Ectodermal cell (in vitro differentiated cells): ENCODE results near the gene UPB1.

Experiments
- H3K27ac ChIP-seq: 2 replicates; pipeline ENCODE4 v1.7.0; 2013; ENCODE audit warnings: mild to moderate bottlenecking, low read depth, low read length; ENCODE audit not compliant: insufficient read depth, poor library complexity, severe bottlenecking
- H3K27me3 ChIP-seq: 2 replicates; pipeline ENCODE4 v1.7.0; 2013; ENCODE audit warnings: mild to moderate bottlenecking, low read length; ENCODE audit not compliant: insufficient read depth, control insufficient read depth, poor library complexity, severe bottlenecking
- H3K36me3 ChIP-seq: one replicate; pipeline ENCODE4 v1.7.0; 2013; ENCODE audit warnings: low read length; ENCODE audit not compliant: control insufficient read depth, insufficient read depth
- H3K4me1 ChIP-seq: one replicate; pipeline ENCODE4 v1.7.0; 2013; ENCODE audit warnings: low read length; ENCODE audit not compliant: control insufficient read depth, insufficient read depth
- H3K4me3 ChIP-seq: 2 replicates; pipeline ENCODE4 v1.7.0; 2013; ENCODE audit warnings: low read depth, low read length, control low read depth; ENCODE audit not compliant: insufficient read depth
- H3K9me3 ChIP-seq: 2 replicates; pipeline ENCODE4 v1.7.0; 2013; ENCODE audit warnings: mild to moderate bottlenecking, low read length, moderate library complexity; ENCODE audit not compliant: control insufficient read depth
- WGBS, 2 experiments: methylation state at CpG; one replicate each; pipeline ENCODE4 v1.1.7; 2013; ENCODE audit warnings: missing lambda C conversion rate in 2 of 2; 5-methylcytosine and 5-hydroxymethylcytosine counted together

The UPB1 gene

GRCh38 chr22:24512043-24512442 is 16.9 kb downstream of the UPB1 start:
- no peaks in the 10 kb centered on the region for H3K4me1 ChIP-seq
- no peaks in the 10 kb centered on the region for H3K36me3 ChIP-seq
- H3K9me3 ChIP-seq: no peaks in the 10 kb centered on the region
- no peak overlapping the region for H3K4me3 ChIP-seq
- no peak overlapping the region for H3K27ac ChIP-seq
- peaks cover 5% of the 10 kb centered on the region for H3K27me3 ChIP-seq
- WGBS, 2 experiments: 80 to 91% methylated on average over 3 of the region's 3 CpGs

GRCh38 chr22:24513378-24514240 is 18.5 kb downstream of the UPB1 start:
- H3K36me3 ChIP-seq: no peaks in the 10 kb centered on the region
- H3K4me1 ChIP-seq: no peaks in the 10 kb centered on the region
- no peak overlapping the region for H3K4me3 ChIP-seq
- H3K27ac ChIP-seq: no peak overlapping the region
- H3K9me3 ChIP-seq: no peaks in the 10 kb centered on the region
- 91 to 96% methylated on average over 9 of the region's 9 CpGs for WGBS, 2 experiments
- peaks cover 4% of the 10 kb centered on the region for H3K27me3 ChIP-seq

- Histone ChIP-seq H3K4me1 (no peaks in the 10 kb centered on the region), H3K9me3 (no peaks in the 10 kb centered on the region), H3K27me3 (peaks cover 4% of the 10 kb centered on the region), H3K4me3 (no peak overlapping the region), H3K36me3 (no peaks in the 10 kb centered on the region), H3K27ac (no peak overlapping the region)
- WGBS, 2 experiments: 89 to 91% methylated on average over 14 of the region's 14 CpGs
Measured at GRCh38 chr22:24514241-24515026, 19.3 kb downstream of the UPB1 start.

DNA sequence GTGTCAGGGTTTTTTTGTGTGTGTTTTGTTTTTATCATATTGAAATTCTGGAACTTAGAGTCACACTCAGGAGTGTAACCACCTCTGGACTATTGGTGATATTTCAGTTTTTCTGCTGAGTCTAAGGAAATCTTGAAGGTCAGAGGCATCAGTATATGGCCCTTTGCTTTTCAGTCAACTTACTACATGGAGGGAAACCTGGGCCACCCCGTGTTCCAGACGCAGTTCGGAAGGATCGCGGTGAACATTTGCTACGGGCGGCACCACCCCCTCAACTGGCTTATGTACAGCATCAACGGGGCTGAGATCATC is 19.9 kb downstream of the UPB1 start:
- Histone ChIP-seq H3K4me1 (no peaks in the 10 kb centered on the region), H3K27ac (no peak overlapping the region), H3K36me3 (no peaks in the 10 kb centered on the region), H3K9me3 (no peaks in the 10 kb centered on the region), H3K4me3 (no peak overlapping the region), H3K27me3 (peaks cover 4% of the 10 kb centered on the region)
- WGBS, 2 experiments: 93 to 95% methylated on average over 8 of the region's 8 CpGs

DNA sequence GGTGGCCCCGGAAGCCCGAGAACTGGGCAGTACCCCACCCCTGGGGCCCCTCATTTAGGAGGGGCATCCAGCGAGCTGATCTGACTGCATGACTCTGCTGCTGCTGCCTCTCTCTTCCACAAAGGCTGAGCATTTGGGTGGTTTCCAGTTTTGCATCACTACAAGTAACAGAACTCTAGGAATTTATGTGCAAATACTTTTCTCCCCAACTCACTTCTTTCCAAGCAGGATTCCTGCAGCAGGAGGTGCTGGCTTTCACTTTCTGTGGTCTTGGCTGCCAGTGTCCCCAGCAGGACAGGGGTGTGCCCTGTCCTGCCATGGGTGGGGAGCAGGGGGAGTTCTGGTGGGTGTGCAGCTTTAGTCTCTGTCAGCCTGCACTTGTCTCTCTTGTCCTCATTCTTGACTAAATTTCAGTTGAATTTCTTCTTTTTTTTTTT is 21.2 kb downstream of the UPB1 start:
- 53 to 60% methylated on average over 3 of the region's 3 CpGs for WGBS, 2 experiments
- Histone ChIP-seq H3K36me3 (no peaks in the 10 kb centered on the region), H3K4me3 (no peak overlapping the region), H3K27me3 (no peaks in the 10 kb centered on the region), H3K27ac (no peak overlapping the region), H3K4me1 (no peaks in the 10 kb centered on the region), H3K9me3 (no peaks in the 10 kb centered on the region)

- Histone ChIP-seq H3K4me1 (no peaks in the 10 kb centered on the region), H3K27ac (no peak overlapping the region), H3K36me3 (no peaks in the 10 kb centered on the region), H3K9me3 (no peaks in the 10 kb centered on the region), H3K4me3 (no peak overlapping the region), H3K27me3 (no peaks in the 10 kb centered on the region)
- WGBS, 2 experiments: 95 to 96% methylated on average over 2 of the region's 2 CpGs
Measured at GRCh38 chr22:24517446-24517845, 22.3 kb downstream of the UPB1 start.

GRCh38 chr22:24518228-24518627 is 23.1 kb downstream of the UPB1 start:
- 93 to 94% methylated on average over 3 of the region's 3 CpGs for WGBS, 2 experiments
- Histone ChIP-seq H3K4me1 (no peaks in the 10 kb centered on the region), H3K27me3 (no peaks in the 10 kb centered on the region), H3K4me3 (no peak overlapping the region), H3K36me3 (no peaks in the 10 kb centered on the region), H3K9me3 (no peaks in the 10 kb centered on the region), H3K27ac (no peak overlapping the region)

- H3K27me3 ChIP-seq: no peaks in the 10 kb centered on the region
- no peaks in the 10 kb centered on the region for H3K9me3 ChIP-seq
- no peaks in the 10 kb centered on the region for H3K36me3 ChIP-seq
- no peaks in the 10 kb centered on the region for H3K4me1 ChIP-seq
- no peak overlapping the region for H3K4me3 ChIP-seq
- 92 to 94% methylated on average over 9 of the region's 9 CpGs for WGBS, 2 experiments
- H3K27ac ChIP-seq: no peak overlapping the region
Measured at GRCh38 chr22:24518771-24519485, 23.8 kb downstream of the UPB1 start.

- H3K36me3 ChIP-seq: no peaks in the 10 kb centered on the region
- H3K4me3 ChIP-seq: no peak overlapping the region
- H3K27ac ChIP-seq: no peak overlapping the region
- no peaks in the 10 kb centered on the region for H3K4me1 ChIP-seq
- H3K9me3 ChIP-seq: no peaks in the 10 kb centered on the region
- 86 to 95% methylated on average over 5 of the region's 5 CpGs for WGBS, 2 experiments
- H3K27me3 ChIP-seq: no peaks in the 10 kb centered on the region
Measured at GRCh38 chr22:24519496-24519895, 24.4 kb downstream of the UPB1 start.

DNA sequence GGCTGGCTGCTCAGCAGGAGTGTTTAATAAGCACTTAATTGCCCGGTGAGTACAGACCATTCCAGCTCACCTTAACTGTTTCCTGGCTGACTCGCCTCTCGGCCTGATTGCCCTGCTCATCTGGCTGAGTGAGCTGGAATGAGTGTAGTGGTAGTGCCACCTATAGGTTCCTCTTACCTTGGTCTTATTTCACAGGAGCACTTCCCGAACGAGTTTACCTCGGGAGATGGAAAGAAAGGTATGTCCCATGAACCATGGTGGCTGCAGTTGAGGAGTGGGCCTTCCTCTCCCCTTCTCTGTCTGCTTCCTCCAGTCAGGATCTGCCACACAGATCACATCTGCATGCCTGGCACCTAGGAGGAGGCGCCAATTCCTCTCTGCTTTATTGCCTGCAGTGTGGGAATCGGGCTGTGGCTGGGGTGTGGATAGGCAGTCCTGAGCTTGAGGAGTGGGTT is 26.7 kb downstream of the UPB1 start:
- Histone ChIP-seq H3K27me3 (no peaks in the 10 kb centered on the region), H3K4me3 (no peak overlapping the region)
- WGBS, 2 experiments: 31 to 35% methylated on average over 8 of the region's 8 CpGs

More for the DNA sequence above, 26.7 kb downstream of the UPB1 start:
- H3K4me1 ChIP-seq: no peaks in the 10 kb centered on the region
- H3K9me3 ChIP-seq: no peaks in the 10 kb centered on the region
- no peaks in the 10 kb centered on the region for H3K36me3 ChIP-seq
- no peak overlapping the region for H3K27ac ChIP-seq
